Ishikawa (cell line): ENCODE results near the gene EML4.

Experiments used
- CEBPB ChIP-seq: IDR thresholded peaks from 2 replicates; pipeline ENCODE4 v1.6.1; 2012
- CREB1 ChIP-seq: IDR thresholded peaks from 2 replicates; pipeline ENCODE4 v1.6.1; 2012; ENCODE audit warnings: low read depth
- EGR1 ChIP-seq: IDR thresholded peaks from 2 replicates; pipeline ENCODE4 v1.6.1; 2012
- EP300 ChIP-seq: IDR thresholded peaks from 2 replicates; pipeline ENCODE4 v1.6.1; 2012; ENCODE audit warnings: borderline replicate concordance
- FOXM1 ChIP-seq: IDR thresholded peaks from 2 replicates; pipeline ENCODE4 v1.6.1; 2012; ENCODE audit warnings: low read depth, borderline replicate concordance
- NFIC ChIP-seq: IDR thresholded peaks from 2 replicates; pipeline ENCODE4 v1.6.1; 2012
- RAD21 ChIP-seq: IDR thresholded peaks from 2 replicates; pipeline ENCODE4 v1.6.1; 2012; ENCODE audit warnings: low read depth
- TAF1 ChIP-seq: IDR thresholded peaks from 2 replicates; pipeline ENCODE4 v1.6.1; 2012; ENCODE audit warnings: low read depth, mild to moderate bottlenecking
- TCF12 ChIP-seq: IDR thresholded peaks from 2 replicates; pipeline ENCODE4 v1.6.1; 2012; ENCODE audit warnings: low read depth
- TEAD4 ChIP-seq: IDR thresholded peaks from 2 replicates; pipeline ENCODE4 v1.6.1; 2012
- YY1 ChIP-seq: IDR thresholded peaks from 2 replicates; pipeline ENCODE4 v1.6.1; 2012; ENCODE audit warnings: low read depth
- ZBTB7A ChIP-seq: IDR thresholded peaks from 2 replicates; pipeline ENCODE4 v1.6.1; 2012; ENCODE audit warnings: low read depth
- TF ChIP-seq, protein P1 (sequence below): IDR thresholded peaks from 2 replicates; pipeline ENCODE4 v1.6.1; 2012
- TF ChIP-seq, protein P2 (sequence below): IDR thresholded peaks from 2 replicates; pipeline ENCODE4 v1.6.1; 2012; ENCODE audit warnings: low read depth, mild to moderate bottlenecking
- TF ChIP-seq, protein P3 (sequence below): IDR thresholded peaks from 2 replicates; pipeline ENCODE4 v1.6.1; 2012

The EML4 gene

DNA sequence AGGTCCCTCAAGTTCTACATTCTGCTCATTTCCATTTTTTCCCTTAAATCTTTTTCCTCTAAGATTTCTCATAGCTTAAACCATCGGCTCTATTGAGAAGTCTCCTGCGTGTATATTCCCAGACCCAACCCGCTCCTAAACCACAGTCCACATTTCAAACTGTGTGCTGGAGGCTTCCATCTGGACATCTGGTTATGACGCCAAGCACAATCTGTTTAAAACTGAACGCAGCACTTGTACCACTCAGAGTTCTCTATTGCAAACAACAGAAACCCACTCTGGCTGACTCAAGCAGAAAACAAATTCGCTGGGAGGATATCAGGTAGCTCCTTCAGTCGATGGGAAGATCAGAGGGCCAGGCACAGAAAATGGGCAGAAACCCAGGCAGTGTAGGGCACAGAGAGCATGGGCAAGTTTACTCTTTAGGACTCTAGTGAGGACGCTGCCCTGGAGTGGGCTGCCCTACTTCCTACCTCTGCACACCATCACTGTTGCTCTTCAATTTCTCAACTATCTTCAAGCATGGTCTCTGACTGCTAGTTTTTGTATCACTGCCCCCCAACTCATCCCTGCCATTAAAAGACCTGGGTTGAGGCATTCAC is 5.6 kb upstream of the EML4 start:
- TF ChIP-seq YY1 (no peak), EP300 (no peak), RAD21 (no peak), ZBTB7A (no peak), TCF12 (no peak), FOXM1 (no peak), TEAD4 (no peak), CEBPB (no peak), TAF1 (no peak), NFIC (no peak), CREB1 (no peak), EGR1 (no peak)
- TF ChIP-seq, protein P1, sequence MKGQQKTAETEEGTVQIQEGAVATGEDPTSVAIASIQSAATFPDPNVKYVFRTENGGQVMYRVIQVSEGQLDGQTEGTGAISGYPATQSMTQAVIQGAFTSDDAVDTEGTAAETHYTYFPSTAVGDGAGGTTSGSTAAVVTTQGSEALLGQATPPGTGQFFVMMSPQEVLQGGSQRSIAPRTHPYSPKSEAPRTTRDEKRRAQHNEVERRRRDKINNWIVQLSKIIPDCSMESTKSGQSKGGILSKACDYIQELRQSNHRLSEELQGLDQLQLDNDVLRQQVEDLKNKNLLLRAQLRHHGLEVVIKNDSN = no peak
- TF ChIP-seq, protein P2, sequence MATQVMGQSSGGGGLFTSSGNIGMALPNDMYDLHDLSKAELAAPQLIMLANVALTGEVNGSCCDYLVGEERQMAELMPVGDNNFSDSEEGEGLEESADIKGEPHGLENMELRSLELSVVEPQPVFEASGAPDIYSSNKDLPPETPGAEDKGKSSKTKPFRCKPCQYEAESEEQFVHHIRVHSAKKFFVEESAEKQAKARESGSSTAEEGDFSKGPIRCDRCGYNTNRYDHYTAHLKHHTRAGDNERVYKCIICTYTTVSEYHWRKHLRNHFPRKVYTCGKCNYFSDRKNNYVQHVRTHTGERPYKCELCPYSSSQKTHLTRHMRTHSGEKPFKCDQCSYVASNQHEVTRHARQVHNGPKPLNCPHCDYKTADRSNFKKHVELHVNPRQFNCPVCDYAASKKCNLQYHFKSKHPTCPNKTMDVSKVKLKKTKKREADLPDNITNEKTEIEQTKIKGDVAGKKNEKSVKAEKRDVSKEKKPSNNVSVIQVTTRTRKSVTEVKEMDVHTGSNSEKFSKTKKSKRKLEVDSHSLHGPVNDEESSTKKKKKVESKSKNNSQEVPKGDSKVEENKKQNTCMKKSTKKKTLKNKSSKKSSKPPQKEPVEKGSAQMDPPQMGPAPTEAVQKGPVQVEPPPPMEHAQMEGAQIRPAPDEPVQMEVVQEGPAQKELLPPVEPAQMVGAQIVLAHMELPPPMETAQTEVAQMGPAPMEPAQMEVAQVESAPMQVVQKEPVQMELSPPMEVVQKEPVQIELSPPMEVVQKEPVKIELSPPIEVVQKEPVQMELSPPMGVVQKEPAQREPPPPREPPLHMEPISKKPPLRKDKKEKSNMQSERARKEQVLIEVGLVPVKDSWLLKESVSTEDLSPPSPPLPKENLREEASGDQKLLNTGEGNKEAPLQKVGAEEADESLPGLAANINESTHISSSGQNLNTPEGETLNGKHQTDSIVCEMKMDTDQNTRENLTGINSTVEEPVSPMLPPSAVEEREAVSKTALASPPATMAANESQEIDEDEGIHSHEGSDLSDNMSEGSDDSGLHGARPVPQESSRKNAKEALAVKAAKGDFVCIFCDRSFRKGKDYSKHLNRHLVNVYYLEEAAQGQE = no peak
- TF ChIP-seq, protein P3, sequence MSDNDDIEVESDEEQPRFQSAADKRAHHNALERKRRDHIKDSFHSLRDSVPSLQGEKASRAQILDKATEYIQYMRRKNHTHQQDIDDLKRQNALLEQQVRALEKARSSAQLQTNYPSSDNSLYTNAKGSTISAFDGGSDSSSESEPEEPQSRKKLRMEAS = no peak

DNA sequence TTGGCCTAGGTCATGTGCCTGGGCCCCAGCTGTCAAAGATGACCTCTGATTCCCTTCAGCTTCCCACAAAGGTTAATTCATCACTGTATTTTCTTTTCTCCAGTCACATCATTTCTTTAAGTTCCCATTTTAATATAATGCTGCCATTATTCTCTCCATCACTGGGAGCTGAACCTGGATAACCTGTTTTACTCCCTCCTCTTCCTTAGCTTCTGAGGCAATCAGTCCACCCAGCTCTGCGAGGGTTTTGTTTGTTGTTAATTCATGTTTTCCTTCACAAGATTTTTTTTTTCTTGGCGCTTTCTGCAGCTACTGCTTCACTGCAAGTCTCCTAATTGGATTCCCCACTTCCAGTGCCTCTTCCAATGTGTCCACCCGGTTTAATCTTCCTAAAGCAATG is 5.1 kb upstream of the EML4 start:
- no peak for TF ChIP-seq CREB1
- no peak for TF ChIP-seq EP300
- TF ChIP-seq, protein P1 = no peak
- TF ChIP-seq, protein P3 = no peak
- no peak for TF ChIP-seq TAF1
- TF ChIP-seq CEBPB = no peak
- TF ChIP-seq TCF12 = no peak
- TF ChIP-seq FOXM1 = no peak
- no peak for TF ChIP-seq TEAD4

DNA sequence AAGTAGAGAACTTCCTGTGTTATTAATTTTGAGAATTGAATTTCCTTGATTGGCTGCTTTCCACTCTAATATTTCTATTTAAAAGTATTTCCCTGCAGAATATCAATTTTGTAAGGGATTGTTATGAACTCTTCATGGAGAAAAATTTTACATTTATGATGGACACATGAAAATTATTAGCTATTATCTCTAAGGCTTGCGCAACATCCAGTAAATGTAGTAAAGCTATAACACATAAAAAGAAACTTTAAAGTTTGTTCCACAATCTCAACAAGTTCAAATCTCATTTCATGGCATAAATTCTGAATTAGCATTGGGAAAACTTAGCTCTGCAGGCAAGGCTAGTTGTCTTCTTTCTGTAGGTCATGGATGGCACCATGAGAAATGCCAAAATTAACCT is 4.2 kb upstream of the EML4 start:
- TF ChIP-seq EP300 (no peak), CEBPB (peak; percentile 51; the same call in 1 of the 2 replicates)

DNA sequence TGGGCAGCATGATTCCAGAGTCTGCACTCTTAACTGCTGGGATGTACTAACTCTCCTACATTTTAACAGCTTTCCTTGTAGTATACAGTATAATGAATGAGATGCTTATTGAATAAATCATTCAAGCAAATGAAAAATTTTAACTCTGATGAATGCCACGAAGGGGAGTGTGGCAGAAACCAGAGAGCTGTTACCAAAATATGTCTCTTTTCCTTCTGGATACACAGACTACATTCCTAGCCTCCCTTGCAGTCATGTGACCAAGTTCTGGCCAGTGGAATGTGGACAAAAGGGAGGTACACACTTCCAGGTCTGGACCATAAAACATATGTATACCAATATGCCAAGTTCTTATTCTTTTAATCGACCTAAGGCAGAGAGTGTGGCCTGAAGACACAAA is 1.7 kb upstream of the EML4 start:
- TF ChIP-seq FOXM1 (no peak), EP300 (no peak)
- TF ChIP-seq, protein P1 = peak; percentile 84

DNA sequence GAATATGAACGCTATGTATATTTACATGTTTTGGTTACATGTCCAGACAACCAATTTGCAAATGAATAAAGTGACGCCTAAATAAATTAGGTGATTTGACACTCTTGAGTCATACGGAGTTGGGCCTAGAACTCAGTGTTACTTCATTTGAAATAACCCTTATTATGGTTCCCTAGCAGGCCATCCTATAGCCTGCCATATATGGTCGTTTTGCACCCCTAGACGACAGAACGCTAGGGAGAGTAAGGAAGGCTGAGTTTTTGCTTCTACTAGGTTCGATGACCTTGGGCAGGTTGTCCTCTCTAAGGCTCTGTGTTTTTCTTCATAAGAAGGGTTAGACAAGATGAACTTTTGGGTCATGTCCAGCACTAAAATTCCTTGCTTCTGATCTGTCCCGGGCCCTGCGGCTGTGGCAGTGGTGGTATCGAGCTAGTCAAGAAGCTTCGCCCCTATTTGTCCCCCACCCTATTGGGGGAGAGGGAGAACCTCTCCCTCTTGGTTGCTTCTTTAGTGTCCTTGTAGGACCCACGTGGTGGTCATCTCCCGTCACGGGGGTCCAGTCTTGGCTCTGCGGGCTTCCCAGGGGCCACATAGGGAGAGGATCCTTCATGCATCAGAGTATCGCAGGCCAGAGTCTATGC is 574 bp upstream of the EML4 start:
- TF ChIP-seq CEBPB = no peak
- TF ChIP-seq EGR1 = no peak
- TF ChIP-seq CREB1 = no peak

DNA sequence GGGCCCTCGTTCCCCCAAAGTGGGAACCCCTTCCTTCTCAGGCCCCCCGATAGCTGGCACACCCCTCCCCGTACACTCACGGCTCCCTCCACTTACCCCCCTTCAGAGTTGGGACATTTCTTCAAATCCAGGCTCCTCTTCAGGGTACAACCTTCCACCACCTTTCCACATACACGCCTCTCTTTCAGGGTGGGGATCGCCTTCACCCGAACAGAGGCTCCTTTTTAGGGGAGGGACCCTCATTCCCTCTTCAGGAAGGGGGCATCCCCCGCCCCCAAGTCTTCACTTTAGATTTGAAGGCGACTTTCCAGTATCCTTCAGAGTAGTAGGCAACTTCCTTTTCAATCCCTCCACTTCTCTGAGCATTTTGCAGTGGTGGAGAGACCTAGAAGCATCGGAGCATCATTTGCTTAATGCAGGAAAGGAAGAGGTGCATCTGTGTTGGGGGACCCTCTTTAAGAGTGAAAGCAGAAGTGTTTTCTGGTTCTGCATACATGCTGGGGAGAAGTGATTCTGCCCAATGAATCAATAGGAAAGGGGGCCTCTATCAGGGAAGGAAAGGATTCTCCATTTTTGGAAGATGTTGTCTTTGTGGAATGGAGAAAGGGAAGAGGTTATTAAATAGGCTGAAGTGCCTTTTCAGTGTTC is 845 bp downstream of the EML4 start:
- TF ChIP-seq RAD21 (no peak), ZBTB7A (no peak), EP300 (no peak), TEAD4 (no peak), FOXM1 (no peak), TAF1 (no peak), NFIC (no peak), CEBPB (no peak), CREB1 (no peak), TCF12 (no peak), EGR1 (no peak), YY1 (no peak)
- TF ChIP-seq, protein P2 = no peak
- TF ChIP-seq, protein P3 = no peak
- TF ChIP-seq, protein P1 = no peak
